NT2/D1 (cell line): ENCODE data around the gene FAM210B.
"Not testable (repeated sequence)": the region's sequence is repeated elsewhere in the genome, so short reads cannot be mapped to it uniquely, and the experiment has no call there.

Experiments
- DNase-seq: peaks from one replicate; pipeline ENCODE4 v3.0.0-alpha.2; 2011; ENCODE audit warnings: low read depth, low spot score
- H3K27me3 ChIP-seq: 2 replicates; pipeline ENCODE4 v1.6.0; 2011; ENCODE audit warnings: mild to moderate bottlenecking; ENCODE audit not compliant: insufficient read length, insufficient read depth
- H3K36me3 ChIP-seq: 2 replicates; pipeline ENCODE4 v1.6.1; 2011; ENCODE audit warnings: mild to moderate bottlenecking, low read length, mixed read lengths; ENCODE audit not compliant: insufficient read depth, insufficient read length
- H3K4me1 ChIP-seq: 2 replicates; pipeline ENCODE4 v1.5.1; 2011; ENCODE audit not compliant: insufficient read depth, insufficient read length
- H3K4me3 ChIP-seq: 2 replicates; pipeline ENCODE4 v1.5.1; 2011; ENCODE audit warnings: low read depth; ENCODE audit not compliant: insufficient read length
- H3K9ac ChIP-seq: 2 replicates; pipeline ENCODE4 v1.6.0; 2011; ENCODE audit warnings: low read depth; ENCODE audit not compliant: insufficient read length
- H3K9me3 ChIP-seq: 2 replicates; pipeline ENCODE4 v1.5.1; 2011; ENCODE audit warnings: mild to moderate bottlenecking, low read length; ENCODE audit not compliant: insufficient read depth
- SUZ12 ChIP-seq: IDR thresholded peaks from 2 replicates; pipeline ENCODE4 v1.6.1; 2011; ENCODE audit not compliant: insufficient read length, insufficient read depth; ENCODE audit errors: extremely low read depth
- YY1 ChIP-seq: IDR thresholded peaks from 2 replicates; pipeline ENCODE4 v1.6.1; 2011; ENCODE audit not compliant: insufficient read length, insufficient read depth
- ZNF274 ChIP-seq: IDR thresholded peaks from 2 replicates; pipeline ENCODE4 v1.6.1; 2011; ENCODE audit warnings: mild to moderate bottlenecking, low read depth, low read length

Gene FAM210B

GRCh38 chr20:56406910-56407309 lies 48.1 kb downstream of the FAM210B start:
- no peaks in the 10 kb centered on the region for H3K4me1 ChIP-seq
- peaks cover 75% of the 10 kb centered on the region for H3K36me3 ChIP-seq

DNA sequence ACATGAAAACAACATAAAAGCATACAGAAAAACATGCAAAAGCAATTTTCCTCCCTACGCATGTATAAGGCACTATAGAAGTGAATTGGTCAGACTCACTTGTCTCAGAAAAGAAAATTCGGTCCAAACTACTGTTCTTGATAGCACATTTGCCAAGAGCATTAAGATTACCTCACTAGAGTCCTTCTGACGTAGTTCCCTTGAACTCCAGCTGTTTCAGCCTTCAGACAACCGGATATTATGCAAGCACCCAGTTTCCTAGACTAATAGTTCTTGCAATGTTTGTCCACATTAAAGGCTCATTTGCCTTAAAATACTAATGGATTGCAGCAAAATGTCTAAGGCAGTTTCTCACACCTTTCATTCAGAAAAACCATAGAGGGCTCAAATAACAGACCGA lies 50.7 kb downstream of the FAM210B start:
- DNase-seq = no peak
- H3K27me3 ChIP-seq = no peaks in the 10 kb centered on the region
- H3K9me3 ChIP-seq = no peaks in the 10 kb centered on the region
- TF ChIP-seq SUZ12 (no peak), ZNF274 (no peak), YY1 (no peak)
- H3K4me3 ChIP-seq = no peak overlapping the region
- H3K36me3 ChIP-seq = peaks cover 71% of the 10 kb centered on the region
- no peaks in the 10 kb centered on the region for H3K4me1 ChIP-seq
- H3K9ac ChIP-seq = no peak overlapping the region

More at GRCh38 chr20:56406910-56407309, 48.1 kb downstream of the FAM210B start:
- no peak for DNase-seq
- no peak overlapping the region for H3K9ac ChIP-seq
- TF ChIP-seq YY1 (no peak), ZNF274 (no peak), SUZ12 (no peak)
- no peak overlapping the region for H3K4me3 ChIP-seq
- H3K27me3 ChIP-seq = no peaks in the 10 kb centered on the region
- H3K9me3 ChIP-seq = no peaks in the 10 kb centered on the region

- Histone ChIP-seq H3K36me3 (peaks cover 68% of the 10 kb centered on the region), H3K4me1 (no peaks in the 10 kb centered on the region)
Measured at GRCh38 chr20:56409956-56410355, 51.2 kb downstream of the FAM210B start.

DNA sequence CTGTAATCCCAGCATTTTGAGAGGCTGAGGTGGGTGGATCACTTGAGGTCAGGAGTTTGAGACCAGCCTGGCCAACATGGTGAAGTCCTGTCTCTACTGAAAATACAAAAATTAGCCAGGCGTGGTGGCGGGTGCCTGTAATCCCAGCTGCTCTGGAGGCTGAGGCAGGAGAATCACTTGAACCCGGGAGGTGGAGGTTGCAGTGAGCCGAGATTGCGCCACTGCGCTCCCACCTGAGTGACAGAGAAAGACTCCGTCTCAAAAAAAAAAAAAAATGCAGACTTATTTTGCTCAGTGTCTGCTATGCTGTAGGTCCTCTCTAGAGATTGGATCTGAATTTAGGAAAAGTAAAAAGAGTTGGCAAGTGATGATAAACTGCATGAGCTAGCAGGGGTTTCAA lies 52.5 kb downstream of the FAM210B start:
- peaks cover 62% of the 10 kb centered on the region for H3K36me3 ChIP-seq
- not testable (repeated sequence) for H3K9ac ChIP-seq, H3K27me3 ChIP-seq, H3K4me3 ChIP-seq, H3K9me3 ChIP-seq, H3K4me1 ChIP-seq, DNase-seq

More at GRCh38 chr20:56409956-56410355, 51.2 kb downstream of the FAM210B start:
- H3K4me3 ChIP-seq = no peak overlapping the region
- no peaks in the 10 kb centered on the region for H3K27me3 ChIP-seq
- H3K9me3 ChIP-seq = no peaks in the 10 kb centered on the region
- no peak for TF ChIP-seq ZNF274
- TF ChIP-seq SUZ12 = no peak
- TF ChIP-seq YY1 = no peak
- no peak for DNase-seq
- no peak overlapping the region for H3K9ac ChIP-seq

DNA sequence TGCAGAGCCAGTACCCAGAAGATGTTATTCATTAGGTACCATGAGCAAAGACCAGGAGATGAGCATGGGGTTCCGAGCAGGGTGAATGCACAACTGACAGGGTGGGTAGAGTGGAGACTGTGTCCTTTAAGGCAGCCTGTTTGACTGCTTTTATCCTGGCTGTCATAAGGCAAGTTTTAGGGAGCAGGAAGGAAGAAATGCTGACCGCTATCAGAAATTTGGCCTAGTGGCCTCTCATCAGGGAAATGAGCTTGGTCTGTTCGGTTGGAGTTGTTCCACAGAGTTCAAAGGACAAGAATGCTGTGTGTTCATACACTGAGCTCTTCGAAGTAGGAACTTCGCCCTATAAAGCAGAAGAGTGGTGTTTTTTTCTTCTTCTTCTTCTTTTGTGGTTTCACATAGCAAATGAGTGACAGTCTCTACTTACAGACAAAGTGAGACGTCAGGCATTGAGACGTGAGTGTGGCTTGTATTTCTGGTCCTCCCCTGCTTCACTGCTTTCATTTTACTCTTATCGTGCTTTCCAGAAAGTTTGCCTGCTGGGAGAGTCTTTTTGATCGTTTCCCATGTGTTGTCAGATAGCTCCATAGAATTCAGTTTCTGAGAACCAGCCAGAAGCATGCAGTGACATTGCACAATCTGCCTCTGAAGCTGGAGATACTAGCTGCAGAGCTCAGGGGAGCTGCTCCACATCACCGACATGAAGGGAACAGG lies 53.1 kb downstream of the FAM210B start, which contains the start of gene CASS4:
Gene CASS4 (plus strand): TSS at position 502 of the 714 bp plus-strand sequence. CDS start 199 bp downstream, at position 701.
- Histone ChIP-seq H3K9ac (no peak within 1 kb of the TSS), H3K9me3 (no peaks in the 10 kb centered on the region), H3K36me3 (peaks cover 56% of the 10 kb centered on the region), H3K27me3 (no peaks in the 10 kb centered on the region), H3K4me1 (no peaks in the 10 kb centered on the region), H3K4me3 (no peak within 1 kb of the TSS)
- TF ChIP-seq ZNF274 (no peak), YY1 (no peak), SUZ12 (no peak)
- DNase-seq = no peak

DNA sequence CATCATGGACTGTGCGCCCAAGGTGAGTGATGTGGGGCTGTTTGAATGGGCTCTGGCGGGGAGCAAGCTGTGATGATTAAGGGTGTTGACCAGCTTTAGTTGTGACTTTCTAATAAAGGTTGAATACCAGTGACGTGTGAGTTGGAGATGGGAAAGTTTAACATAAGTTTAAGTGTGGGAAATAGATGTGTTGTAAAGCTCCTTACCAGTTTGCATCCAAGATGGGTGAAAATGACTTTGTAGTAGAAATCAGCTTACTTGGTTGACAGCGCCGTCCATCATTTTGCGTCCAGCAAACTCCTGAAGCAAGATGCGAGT lies 53.7 kb downstream of the FAM210B start:
- TF ChIP-seq SUZ12 = no peak
- no peak for TF ChIP-seq ZNF274
- TF ChIP-seq YY1 = no peak
- no peak overlapping the region for H3K4me3 ChIP-seq
- no peaks in the 10 kb centered on the region for H3K9me3 ChIP-seq
- H3K36me3 ChIP-seq = peaks cover 56% of the 10 kb centered on the region
- H3K9ac ChIP-seq = no peak overlapping the region
- H3K27me3 ChIP-seq = no peaks in the 10 kb centered on the region
- no peaks in the 10 kb centered on the region for H3K4me1 ChIP-seq
- no peak for DNase-seq

- no peak overlapping the region for H3K4me3 ChIP-seq
- H3K27me3 ChIP-seq = no peaks in the 10 kb centered on the region
- no peak for DNase-seq
- peaks cover 56% of the 10 kb centered on the region for H3K36me3 ChIP-seq
- no peak for TF ChIP-seq ZNF274
- TF ChIP-seq YY1 = no peak
- TF ChIP-seq SUZ12 = no peak
- no peak overlapping the region for H3K9ac ChIP-seq
- no peaks in the 10 kb centered on the region for H3K4me1 ChIP-seq
- no peaks in the 10 kb centered on the region for H3K9me3 ChIP-seq
Measured at GRCh38 chr20:56412949-56413348, 54.2 kb downstream of the FAM210B start.
